SU-DHL-6 (cell line): Measurements from ENCODE around the gene FLNA.
"Not testable (repeated sequence)": the region's sequence is repeated elsewhere in the genome, so short reads cannot be mapped to it uniquely, and the experiment has no call there.

Source experiments
- H2AFZ ChIP-seq: fragments of 200-600 bp; sonication (generic); 2 replicates; pipeline ENCODE4 v1.6.1; 2014; ENCODE audit warnings: low read depth, mild to moderate bottlenecking, moderate library complexity, mixed read lengths, antibody characterized with exemption, low read length; ENCODE audit not compliant: severe bottlenecking
- H3F3A ChIP-seq: fragments of 200-600 bp; shearing (Covaris generic); 2 replicates; pipeline ENCODE4 v1.6.0; 2016; ENCODE audit warnings: antibody characterized with exemption, mild to moderate bottlenecking; ENCODE audit not compliant: insufficient read depth
- H3K27ac ChIP-seq: fragments of 200-600 bp; sonication (generic); 2 replicates; pipeline ENCODE4 v1.5.1; 2016; ENCODE audit warnings: low read depth, mild to moderate bottlenecking, low read length, moderate library complexity, mixed read lengths
- H3K27me3 ChIP-seq: fragments of 200-600 bp; sonication (generic), shearing (Covaris generic); 2 replicates; pipeline ENCODE4 v1.6.0; 2014; ENCODE audit warnings: mild to moderate bottlenecking, low read length
- H3K36me3 ChIP-seq: fragments of 200-600 bp; sonication (generic); 2 replicates; pipeline ENCODE4 v1.6.1; 2014; ENCODE audit warnings: mild to moderate bottlenecking, low read length, mixed read lengths
- H3K4me2 ChIP-seq: fragments of 300-600, 200-600 bp; shearing (Covaris generic), sonication (generic); 2 replicates; pipeline ENCODE4 v1.6.0; 2014; ENCODE audit warnings: low read length, low read depth, mild to moderate bottlenecking; ENCODE audit not compliant: poor library complexity, severe bottlenecking
- H3K4me3 ChIP-seq: fragments of 200-600 bp; sonication (generic); 2 replicates; pipeline ENCODE4 v1.5.1; 2014; ENCODE audit warnings: antibody characterized with exemption, low read length, mild to moderate bottlenecking, mixed read lengths; ENCODE audit not compliant: insufficient read depth, poor library complexity, severe bottlenecking
- H3K79me2 ChIP-seq: fragments of 200-600 bp; sonication (generic); 2 replicates; pipeline ENCODE4 v1.6.1; 2014; ENCODE audit warnings: mild to moderate bottlenecking, low read length, moderate library complexity; ENCODE audit not compliant: insufficient read depth
- H3K9ac ChIP-seq: fragments of 200-600 bp; sonication (generic); 2 replicates; pipeline ENCODE4 v1.7.0; 2014; ENCODE audit warnings: mild to moderate bottlenecking, low read length
- H3K9me2 ChIP-seq: fragments of 200-600 bp; sonication (generic); replicated peaks from 2 replicates; pipeline ENCODE4 v1.6.1; 2014; ENCODE audit warnings: low read length; ENCODE audit not compliant: insufficient read depth
- H3K9me3 ChIP-seq: fragments of 200-600 bp; sonication (generic); 2 replicates; pipeline ENCODE4 v1.6.1; 2014; ENCODE audit warnings: low read length, mixed read lengths; ENCODE audit not compliant: insufficient read depth
- H4K20me1 ChIP-seq: fragments of 200-600 bp; sonication (generic); 2 replicates; pipeline ENCODE4 v1.6.1; 2014; ENCODE audit warnings: low read depth, mild to moderate bottlenecking, antibody characterized with exemption, low read length, moderate library complexity, mixed read lengths
- EZH2phosphoT487 ChIP-seq: fragments of 200-600 bp; sonication (generic), shearing (Covaris generic); conservative IDR thresholded peaks from 2 replicates; pipeline ENCODE4 v1.6.1; 2018; ENCODE audit warnings: mild to moderate bottlenecking, antibody characterized with exemption, low read length, moderate library complexity, mixed read lengths
- TF ChIP-seq, protein P1 (sequence below): fragments of 200-600 bp; sonication (generic); IDR thresholded peaks from one replicate; pipeline ENCODE4 v1.5.1; 2017; ENCODE audit warnings: antibody characterized with exemption, mild to moderate bottlenecking, low read length, moderate library complexity; ENCODE audit not compliant: insufficient read depth, poor library complexity, severe bottlenecking

Gene FLNA

GRCh38 chrX:154341399-154342298, 32.8 kb downstream of the FLNA start:
- not testable (repeated sequence) for H3K9me3 ChIP-seq, H3K36me3 ChIP-seq, H3K9me2 ChIP-seq, H3F3A ChIP-seq, H3K79me2 ChIP-seq, H3K4me2 ChIP-seq, H3K27me3 ChIP-seq, H4K20me1 ChIP-seq, H3K27ac ChIP-seq, H3K9ac ChIP-seq, H2AFZ ChIP-seq, H3K4me3 ChIP-seq

DNA sequence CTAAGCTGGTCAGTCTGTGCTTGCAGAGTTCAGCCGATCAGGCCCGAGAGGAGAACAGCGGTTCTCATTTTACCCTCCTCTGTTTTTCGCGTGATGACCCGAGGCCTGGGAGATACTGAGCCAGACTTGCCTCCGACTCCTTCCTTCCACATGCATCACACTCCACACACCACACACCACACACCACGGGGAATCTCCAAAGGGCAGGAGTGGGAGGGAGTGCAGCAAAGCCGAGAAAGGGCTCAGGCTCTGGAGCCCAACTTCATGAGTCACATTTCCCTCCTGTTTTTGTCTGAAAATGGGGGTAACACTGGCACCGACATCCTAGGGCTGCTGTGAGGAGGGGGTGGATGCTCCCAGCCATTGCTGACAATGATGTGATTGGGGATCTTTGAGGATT, 39.9 kb downstream of the FLNA start:
- Histone ChIP-seq H3K79me2 (no peaks in the 10 kb centered on the region), H3K27me3 (no peaks in the 10 kb centered on the region), H3K36me3 (no peaks in the 10 kb centered on the region), H3K4me3 (no peak overlapping the region), H3K9me3 (no peaks in the 10 kb centered on the region), H3K9me2 (no peaks in the 10 kb centered on the region), H2AFZ (no peak overlapping the region), H3K4me2 (peak overlapping the region; percentile 2), H3K9ac (no peak overlapping the region), H4K20me1 (no peaks in the 10 kb centered on the region), H3F3A (no peaks in the 10 kb centered on the region), H3K27ac (no peak overlapping the region)
- TF ChIP-seq, protein P1, sequence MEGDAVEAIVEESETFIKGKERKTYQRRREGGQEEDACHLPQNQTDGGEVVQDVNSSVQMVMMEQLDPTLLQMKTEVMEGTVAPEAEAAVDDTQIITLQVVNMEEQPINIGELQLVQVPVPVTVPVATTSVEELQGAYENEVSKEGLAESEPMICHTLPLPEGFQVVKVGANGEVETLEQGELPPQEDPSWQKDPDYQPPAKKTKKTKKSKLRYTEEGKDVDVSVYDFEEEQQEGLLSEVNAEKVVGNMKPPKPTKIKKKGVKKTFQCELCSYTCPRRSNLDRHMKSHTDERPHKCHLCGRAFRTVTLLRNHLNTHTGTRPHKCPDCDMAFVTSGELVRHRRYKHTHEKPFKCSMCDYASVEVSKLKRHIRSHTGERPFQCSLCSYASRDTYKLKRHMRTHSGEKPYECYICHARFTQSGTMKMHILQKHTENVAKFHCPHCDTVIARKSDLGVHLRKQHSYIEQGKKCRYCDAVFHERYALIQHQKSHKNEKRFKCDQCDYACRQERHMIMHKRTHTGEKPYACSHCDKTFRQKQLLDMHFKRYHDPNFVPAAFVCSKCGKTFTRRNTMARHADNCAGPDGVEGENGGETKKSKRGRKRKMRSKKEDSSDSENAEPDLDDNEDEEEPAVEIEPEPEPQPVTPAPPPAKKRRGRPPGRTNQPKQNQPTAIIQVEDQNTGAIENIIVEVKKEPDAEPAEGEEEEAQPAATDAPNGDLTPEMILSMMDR, result no peak
- no peak for TF ChIP-seq EZH2phosphoT487

GRCh38 chrX:154333837-154334271, 40.6 kb downstream of the FLNA start:
- no peak overlapping the region for H3K9ac ChIP-seq
- TF ChIP-seq, protein P1, result no peak
- no peak for TF ChIP-seq EZH2phosphoT487
- no peaks in the 10 kb centered on the region for H3K9me3 ChIP-seq

DNA sequence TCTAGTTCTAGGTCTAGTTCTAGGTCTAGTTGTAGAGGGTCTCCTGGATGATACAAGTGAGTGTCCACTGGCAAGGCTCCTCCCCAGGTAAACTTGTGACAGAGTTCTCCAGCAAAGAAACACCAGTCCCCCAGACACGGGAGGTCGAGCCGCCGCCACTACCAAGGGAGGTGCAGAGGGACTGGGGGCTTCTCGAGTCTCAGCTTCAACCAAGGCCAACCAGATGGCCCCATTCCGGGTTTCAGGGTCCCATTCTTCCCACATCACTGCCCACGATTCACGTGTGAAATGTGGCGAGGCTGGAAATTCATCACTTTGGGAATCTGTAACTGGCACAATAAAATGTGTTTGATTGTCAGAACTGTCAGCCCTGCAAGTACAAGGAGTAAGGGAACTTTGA, 41.3 kb downstream of the FLNA start:
- TF ChIP-seq EZH2phosphoT487, result no peak
- TF ChIP-seq, protein P1, result no peak
- no peaks in the 10 kb centered on the region for H3K36me3 ChIP-seq
- no peaks in the 10 kb centered on the region for H4K20me1 ChIP-seq
- no peak overlapping the region for H3K4me3 ChIP-seq
- no peak overlapping the region for H2AFZ ChIP-seq
- H3K27ac ChIP-seq, result no peak overlapping the region
- H3K9me2 ChIP-seq, result no peaks in the 10 kb centered on the region
- H3K9me3 ChIP-seq, result no peaks in the 10 kb centered on the region
- no peaks in the 10 kb centered on the region for H3F3A ChIP-seq
- H3K27me3 ChIP-seq, result no peaks in the 10 kb centered on the region
- H3K79me2 ChIP-seq, result no peaks in the 10 kb centered on the region
- no peak overlapping the region for H3K4me2 ChIP-seq
- H3K9ac ChIP-seq, result no peak overlapping the region

More at GRCh38 chrX:154333837-154334271, 40.6 kb downstream of the FLNA start:
- no peaks in the 10 kb centered on the region for H4K20me1 ChIP-seq
- H3K36me3 ChIP-seq, result no peaks in the 10 kb centered on the region
- no peaks in the 10 kb centered on the region for H3F3A ChIP-seq
- peak overlapping the region; percentile 9; the same call in 1 of the 2 replicates for H3K27ac ChIP-seq
- H3K79me2 ChIP-seq, result no peaks in the 10 kb centered on the region
- H3K4me2 ChIP-seq, result peak overlapping the region; percentile 2
- H2AFZ ChIP-seq, result no peak overlapping the region
- no peak overlapping the region for H3K4me3 ChIP-seq
- H3K27me3 ChIP-seq, result no peaks in the 10 kb centered on the region
- H3K9me2 ChIP-seq, result no peaks in the 10 kb centered on the region
